GM23248 (cell line): ENCODE data around the gene HOXD1. TPM values are rescaled to one million over a fixed set of nuclear protein-coding genes. Genes with fewer than 3 reads are reported as not detected.

Experiments used
- DNase-seq: peaks from one replicate; pipeline ENCODE4 v3.0.0-alpha.2; 2015
- H2AFZ ChIP-seq: fragments of 200-600 bp; sonication (generic); 2 replicates; pipeline ENCODE4 v1.6.1; 2016; ENCODE audit warnings: antibody characterized with exemption
- H3F3A ChIP-seq: fragments of 200-600 bp; sonication (generic); 2 replicates; pipeline ENCODE4 v1.6.1; 2016; ENCODE audit warnings: mild to moderate bottlenecking, antibody characterized with exemption, mixed run types; ENCODE audit not compliant: insufficient read depth
- H3K27ac ChIP-seq: fragments of 200-600 bp; sonication (generic); 2 replicates; pipeline ENCODE4 v1.5.1; 2016; ENCODE audit warnings: mild to moderate bottlenecking
- H3K27me3 ChIP-seq: fragments of 200-600 bp; sonication (generic); replicated peaks from 2 replicates; pipeline ENCODE4 v1.6.1; 2016; ENCODE audit warnings: mild to moderate bottlenecking; ENCODE audit not compliant: insufficient read depth
- H3K36me3 ChIP-seq: fragments of 200-600 bp; sonication (generic); 2 replicates; pipeline ENCODE4 v1.6.1; 2016; ENCODE audit warnings: low read depth, mild to moderate bottlenecking
- H3K4me1 ChIP-seq: fragments of 200-600 bp; sonication (generic); 2 replicates; pipeline ENCODE4 v1.6.1; 2016; ENCODE audit warnings: mild to moderate bottlenecking; ENCODE audit not compliant: insufficient read depth
- H3K4me2 ChIP-seq: fragments of 200-600 bp; sonication (generic); one replicate; pipeline ENCODE4 v1.6.1; 2016; ENCODE audit warnings: mild to moderate bottlenecking; ENCODE audit not compliant: unreplicated experiment
- H3K4me3 ChIP-seq: fragments of 200-600 bp; sonication (generic); 2 replicates; pipeline ENCODE4 v1.5.1; 2016; ENCODE audit warnings: mild to moderate bottlenecking
- H3K79me2 ChIP-seq: fragments of 200-600 bp; sonication (generic); 2 replicates; pipeline ENCODE4 v1.6.1; 2016; ENCODE audit warnings: mild to moderate bottlenecking; ENCODE audit not compliant: insufficient read depth
- H3K9ac ChIP-seq: fragments of 200-600 bp; sonication (generic); 2 replicates; pipeline ENCODE4 v1.6.1; 2016; ENCODE audit warnings: mild to moderate bottlenecking
- H3K9me2 ChIP-seq: fragments of 200-600 bp; sonication (generic); 2 replicates; pipeline ENCODE4 v1.6.1; 2016; ENCODE audit warnings: mixed run types, mild to moderate bottlenecking, moderate library complexity; ENCODE audit not compliant: insufficient read depth
- H3K9me3 ChIP-seq: fragments of 200-600 bp; sonication (generic); one replicate; pipeline ENCODE4 v1.6.1; 2017; ENCODE audit warnings: low read depth
- H4K20me1 ChIP-seq: fragments of 200-600 bp; sonication (generic); 2 replicates; pipeline ENCODE4 v1.6.0; 2016; ENCODE audit not compliant: insufficient read depth
- EZH2 ChIP-seq: fragments of 200-600 bp; sonication (generic); IDR thresholded peaks from 2 replicates; pipeline ENCODE4 v1.6.1; 2018; ENCODE audit warnings: antibody characterized with exemption, mild to moderate bottlenecking; ENCODE audit not compliant: insufficient read depth, poor library complexity, severe bottlenecking
- EZH2phosphoT487 ChIP-seq: fragments of 200-600 bp; sonication (generic); IDR thresholded peaks from 2 replicates; pipeline ENCODE4 v1.6.1; 2018; ENCODE audit warnings: antibody characterized with exemption, moderate library complexity, mild to moderate bottlenecking, low read depth; ENCODE audit not compliant: insufficient read depth
- WGBS, 2 experiments: methylation state at CpG; one replicate each; pipeline ENCODE4 v1.1.6; 2015 to 2017; ENCODE audit warnings: low lambda C conversion rate in 2 of 2, low coverage in 1 of 2; ENCODE audit errors: missing lambda C conversion rate in 2 of 2; 5-methylcytosine and 5-hydroxymethylcytosine counted together
- in situ Hi-C: fragments of 300-500 bp; cut with MboI; formaldehyde crosslinking; loops from 2 replicates; pipeline ENCODE4 v1.15.0; 2020
- polyA plus RNA-seq: library from polyadenylated mRNA; unstranded; fragments of >200 nt; fragmentation: Nextera tagmentation; extraction: Ambion mirVana; gene quantifications from 2 replicates; pipeline ENCODE4 v1.2.1, GENCODE V29; 2016
- total RNA-seq: library from RNA; depleted of rRNA; stranded (reverse); fragments of >200 nt; shearing (Covaris generic); gene quantifications from 2 replicates; pipeline ENCODE4 v1.2.3, GENCODE V29; 2014

Gene HOXD1
- total and polyA plus RNA-seq, 2 experiments from 2014 or later, result 0.43 to 2.2 TPM

DNA sequence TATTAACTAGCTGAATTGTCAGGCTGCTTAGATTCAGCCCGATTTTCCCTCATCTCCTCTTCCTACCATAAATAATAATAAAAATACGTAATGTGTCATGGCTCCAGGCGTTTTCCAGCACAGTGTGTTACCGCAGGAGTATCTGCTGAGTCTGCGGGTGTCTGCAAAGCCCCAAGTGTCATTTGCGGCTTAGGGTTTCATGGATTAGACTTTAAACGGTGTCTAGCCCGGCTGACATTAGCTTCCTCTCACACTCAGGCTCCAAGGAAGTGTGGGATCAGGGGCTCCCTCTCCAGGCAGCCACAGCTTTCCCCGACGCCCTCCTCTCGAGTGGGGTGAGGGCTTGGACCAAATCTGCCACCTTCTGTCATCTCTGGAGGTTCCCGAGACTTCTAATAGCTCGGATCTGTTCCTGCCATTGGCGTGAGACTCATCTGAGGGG lies 14.1 kb upstream of the HOXD1 start:
- Histone ChIP-seq H3K4me2 (no peak overlapping the region), H3K9me2 (no peaks in the 10 kb centered on the region), H3K9ac (no peak overlapping the region), H3K9me3 (no peaks in the 10 kb centered on the region), H3F3A (no peaks in the 10 kb centered on the region), H3K27ac (no peak overlapping the region), H3K4me3 (no peak overlapping the region), H3K4me1 (no peaks in the 10 kb centered on the region), H3K79me2 (no peaks in the 10 kb centered on the region), H2AFZ (no peak overlapping the region), H3K27me3 (no peaks in the 10 kb centered on the region), H3K36me3 (0 out of 2 replicates have a peak, but pooled peaks cover 4% of the 10 kb centered on the region), H4K20me1 (no peaks in the 10 kb centered on the region)
- no peak for TF ChIP-seq EZH2
- TF ChIP-seq EZH2phosphoT487, result no peak
- in situ Hi-C loops, result no loop called here
- 75 to 76% methylated on average over 14 of the region's 14 CpGs for WGBS, 2 experiments
- DNase-seq, result no peak

GRCh38 chr2:176174824-176175708 lies 13.4 kb upstream of the HOXD1 start:
- no peaks in the 10 kb centered on the region for H3K4me1 ChIP-seq
- no peaks in the 10 kb centered on the region for H4K20me1 ChIP-seq
- H3K4me3 ChIP-seq, result no peak overlapping the region
- H3K27me3 ChIP-seq, result no peaks in the 10 kb centered on the region
- no peak overlapping the region for H3K27ac ChIP-seq
- 0 out of 2 replicates have a peak, but pooled peaks cover 4% of the 10 kb centered on the region for H3K36me3 ChIP-seq
- H3K79me2 ChIP-seq, result no peaks in the 10 kb centered on the region
- no peak overlapping the region for H3K4me2 ChIP-seq
- H2AFZ ChIP-seq, result no peak overlapping the region
- no peaks in the 10 kb centered on the region for H3K9me3 ChIP-seq
- in situ Hi-C loops, result no loop called here
- no peak overlapping the region for H3K9ac ChIP-seq
- WGBS, 2 experiments, result 79% methylated on average over 38 to 47 of the region's 47 CpGs
- H3F3A ChIP-seq, result no peaks in the 10 kb centered on the region
- H3K9me2 ChIP-seq, result no peaks in the 10 kb centered on the region
- no peak for TF ChIP-seq EZH2
- TF ChIP-seq EZH2phosphoT487, result no peak
- DNase-seq, result no peak

DNA sequence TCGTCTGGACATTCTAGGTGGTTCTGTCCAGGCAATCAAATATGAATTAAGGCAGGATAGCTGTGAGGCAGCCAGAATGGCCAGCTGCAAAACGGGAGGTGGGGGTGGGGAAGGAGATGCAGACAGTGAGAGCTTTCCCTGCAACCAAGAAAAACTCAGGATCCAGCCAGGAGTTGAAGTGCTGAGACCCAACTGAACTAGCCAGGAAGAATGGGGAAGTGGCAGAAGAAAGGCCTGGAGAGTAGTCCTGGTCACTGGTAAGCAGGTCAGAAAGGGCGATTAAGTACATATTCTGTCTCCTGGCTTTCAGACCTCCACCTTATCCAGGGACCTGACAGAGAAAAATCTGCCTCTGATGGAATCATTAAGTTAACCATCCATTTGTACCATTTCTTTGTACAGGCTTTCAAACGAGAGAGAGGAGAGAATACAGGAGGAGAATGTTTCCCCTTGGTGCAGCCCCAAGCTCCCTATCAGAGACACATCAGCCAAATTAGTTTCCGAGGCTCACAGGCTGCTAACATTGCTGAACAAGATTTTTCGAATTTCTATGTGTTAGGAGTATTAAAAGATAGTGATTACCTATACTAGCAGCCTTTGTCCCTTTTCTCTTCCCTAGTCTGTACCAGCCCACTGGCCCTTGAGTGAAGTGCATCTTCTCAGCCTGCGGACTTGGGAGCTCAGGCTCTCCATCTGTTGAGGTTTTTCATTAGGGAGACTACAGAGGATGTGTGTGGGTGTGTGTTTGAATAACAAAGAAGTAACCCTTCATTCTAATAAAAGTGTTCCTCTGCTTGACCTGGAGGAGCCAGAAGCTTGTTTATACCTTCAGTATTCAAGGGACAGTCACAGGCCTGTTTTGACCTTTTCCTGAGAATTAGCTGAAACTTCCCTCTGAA lies 12.5 kb upstream of the HOXD1 start:
- Histone ChIP-seq H3F3A (no peaks in the 10 kb centered on the region), H3K9me3 (no peaks in the 10 kb centered on the region), H3K79me2 (no peaks in the 10 kb centered on the region), H3K36me3 (0 out of 2 replicates have a peak, but pooled peaks cover 4% of the 10 kb centered on the region), H3K4me3 (no peak overlapping the region), H3K4me1 (no peaks in the 10 kb centered on the region), H2AFZ (no peak overlapping the region), H3K9me2 (no peaks in the 10 kb centered on the region), H3K27ac (no peak overlapping the region), H3K27me3 (no peaks in the 10 kb centered on the region), H3K9ac (no peak overlapping the region), H4K20me1 (no peaks in the 10 kb centered on the region), H3K4me2 (no peak overlapping the region)
- no peak for DNase-seq
- TF ChIP-seq EZH2 (no peak), EZH2phosphoT487 (no peak)
- WGBS, 2 experiments, result 75 to 85% methylated on average over 6 to 7 of the region's 7 CpGs
- in situ Hi-C loops, result no loop called here

DNA sequence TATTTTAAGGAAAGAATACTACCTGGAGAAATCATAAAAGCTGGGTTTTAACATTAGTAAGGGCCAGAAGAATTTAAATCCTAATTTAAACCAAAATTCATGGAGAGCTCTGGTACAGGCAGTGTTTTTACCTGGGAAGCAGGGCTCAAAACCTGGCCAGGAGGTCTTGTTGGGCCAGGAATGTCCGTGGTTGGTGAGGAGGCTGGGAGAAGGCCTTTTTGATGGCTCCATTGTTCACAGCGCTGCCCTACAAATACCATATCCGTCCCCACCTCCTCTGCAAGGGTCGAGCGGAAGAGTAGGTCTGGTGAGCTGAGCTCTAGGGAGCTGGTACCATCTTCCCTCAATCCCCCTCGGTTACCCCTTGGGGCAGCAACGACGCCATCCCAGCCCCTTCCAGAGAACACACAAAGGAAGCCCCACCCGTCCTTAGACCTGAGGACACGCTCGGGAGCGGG lies 10.9 kb upstream of the HOXD1 start:
- H3K27ac ChIP-seq, result no peak overlapping the region
- no peaks in the 10 kb centered on the region for H4K20me1 ChIP-seq
- in situ Hi-C loops, result no loop called here
- no peaks in the 10 kb centered on the region for H3K9me2 ChIP-seq
- no peaks in the 10 kb centered on the region for H3K27me3 ChIP-seq
- WGBS, 2 experiments, result 41 to 49% methylated on average over 9 to 12 of the region's 12 CpGs
- no peak for TF ChIP-seq EZH2phosphoT487
- TF ChIP-seq EZH2, result no peak
- H3K4me2 ChIP-seq, result peak overlapping the region; percentile 94
- peak overlapping the region; percentile 94 for H3K4me3 ChIP-seq
- H3K9me3 ChIP-seq, result no peaks in the 10 kb centered on the region
- no peak for DNase-seq
- 0 out of 2 replicates have a peak, but pooled peaks cover 1% of the 10 kb centered on the region for H3K36me3 ChIP-seq
- H3K4me1 ChIP-seq, result no peaks in the 10 kb centered on the region
- H3K79me2 ChIP-seq, result no peaks in the 10 kb centered on the region
- peak overlapping the region; percentile 75 for H3K9ac ChIP-seq
- no peaks in the 10 kb centered on the region for H3F3A ChIP-seq
- H2AFZ ChIP-seq, result peak overlapping the region; percentile 97
